Caco-2 (cell line): ENCODE measurements around the gene MSL1. TPM values are rescaled to one million over a fixed set of nuclear protein-coding genes. Genes with fewer than 3 reads are reported as not detected.

Source experiments
- BruUV-seq: library from RNA; stranded (reverse); fragments of 400-500 nt; replicated peaks from 2 replicates; lab custom pipeline; 2021; lab: Mats Ljungman, UMichigan
- CTCF ChIA-PET: fragments of 300-600 bp; sonication (Branson Sonifier 250); formaldehyde crosslinking; loops from one replicate; lab custom pipeline; 2022; ENCODE audit warnings: antibody characterized with exemption; lab: Charles Lee
- POLR2A ChIA-PET: fragments of 300-600 bp; sonication (Branson Sonifier 250); formaldehyde crosslinking; loops from one replicate; lab custom pipeline; 2022; ENCODE audit warnings: antibody characterized with exemption; lab: Charles Lee
- DNase-seq, 2 experiments: peaks; one replicate each; pipeline versions ENCODE4 v3.0.0 to v3.0.0-alpha.2; 2020 to 2022
- H3K27me3 ChIP-seq: replicated peaks from 2 replicates; pipeline ENCODE4 v1.6.0; 2011; ENCODE audit warnings: low read length; ENCODE audit not compliant: control insufficient read depth, insufficient read depth
- H3K36me3 ChIP-seq: 2 replicates; pipeline ENCODE4 v1.5.1; 2011; ENCODE audit warnings: low read length; ENCODE audit not compliant: control insufficient read depth, insufficient read depth
- H3K4me1 ChIP-seq: fragments of 250-450 bp; sonication (Bioruptor Pico); 2 replicates; pipeline ENCODE4 v1.5.1; 2020; ENCODE audit warnings: mild to moderate bottlenecking
- H3K4me3 ChIP-seq: 2 replicates; pipeline ENCODE4 v1.5.1; 2011; ENCODE audit warnings: low read depth, mild to moderate bottlenecking, control low read depth, low read length
- H3K9me3 ChIP-seq: fragments of 250-450 bp; sonication (Bioruptor Pico); 2 replicates; pipeline ENCODE4 v1.5.1; 2020; ENCODE audit warnings: mild to moderate bottlenecking, moderate library complexity
- H3K27ac Mint-ChIP-seq: one replicate; pipeline ENCODE4 v1.8.0; 2022; ENCODE audit warnings: mixed read lengths; ENCODE audit not compliant: unreplicated experiment
- H3K27me3 Mint-ChIP-seq: one replicate; pipeline ENCODE4 v1.8.0; 2022; ENCODE audit warnings: mixed read lengths; ENCODE audit not compliant: insufficient read depth, unreplicated experiment
- H3K36me3 Mint-ChIP-seq: one replicate; pipeline ENCODE4 v1.8.0; 2022; ENCODE audit warnings: mild to moderate bottlenecking, mixed read lengths; ENCODE audit not compliant: insufficient read depth, unreplicated experiment
- H3K4me1 Mint-ChIP-seq: one replicate; pipeline ENCODE4 v1.8.0; 2022; ENCODE audit warnings: low read depth, mixed read lengths; ENCODE audit not compliant: unreplicated experiment
- H3K4me3 Mint-ChIP-seq: one replicate; pipeline ENCODE4 v1.8.0; 2022; ENCODE audit warnings: mild to moderate bottlenecking, moderate library complexity, mixed read lengths; ENCODE audit not compliant: unreplicated experiment
- H3K9me3 Mint-ChIP-seq: one replicate; pipeline ENCODE4 v1.8.0; 2022; ENCODE audit warnings: mixed read lengths; ENCODE audit not compliant: unreplicated experiment
- CTCF ChIP-seq, 2 experiments: fragments of 200-600 bp in 1 of 2; IDR thresholded peaks; 1 replicate in 1 of 2; 2 replicates in 1 of 2; pipeline versions ENCODE4 v1.5.1 to v1.8.0; 2011 to 2022; ENCODE audit warnings: antibody characterized with exemption in 1 of 2, control low read depth in 1 of 2, inconsistent platforms in 1 of 2, low read depth in 1 of 2, low read length in 1 of 2, mild to moderate bottlenecking in 1 of 2, moderate library complexity in 1 of 2; ENCODE audit not compliant: insufficient read depth in 1 of 2, severe bottlenecking in 1 of 2, unreplicated experiment in 1 of 2
- intact Hi-C: fragments of 100-400 bp; cut with micrococcal nuclease; formaldehyde crosslinking; loops from one replicate; pipeline ENCODE4 v1.10.0; 2022; ENCODE audit not compliant: unreplicated experiment
- total RNA-seq: library from RNA; stranded (reverse); gene quantifications from 2 replicates; pipeline ENCODE4 v1.2.3, GENCODE V29; 2022

The MSL1 gene
- total RNA-seq, 1 experiment from 2014 or later: 82.6 TPM

- H3K27me3 Mint-ChIP-seq: no peaks in the 10 kb centered on the region
- H3K27ac Mint-ChIP-seq: no peak overlapping the region
- H3K4me3 Mint-ChIP-seq: no peak overlapping the region
- Histone ChIP-seq H3K36me3 (peaks cover 13% of the 10 kb centered on the region), H3K4me1 (peaks cover 21% of the 10 kb centered on the region), H3K4me3 (no peak overlapping the region), H3K9me3 (no peaks in the 10 kb centered on the region), H3K27me3 (no peaks in the 10 kb centered on the region)
- POLR2A ChIA-PET: no interaction called here
- no peak for TF ChIP-seq CTCF (IDR thresholded peaks at IDR 0.05; ENCODE audit: insufficient read depth in 1 of 2, low read depth in 1 of 2, low read length in 1 of 2, severe bottlenecking in 1 of 2, unreplicated experiment in 1 of 2)
- no peaks in the 10 kb centered on the region for H3K9me3 Mint-ChIP-seq
- intact Hi-C loops: no loop called here
- CTCF ChIA-PET: no interaction called here
- H3K4me1 Mint-ChIP-seq: peaks cover 36% of the 10 kb centered on the region
- peak in 1 of 2 experiments; percentile 24 for DNase-seq
- BruUV-seq: TSS peak; percentile 12
- H3K36me3 Mint-ChIP-seq: peaks cover 93% of the 10 kb centered on the region
These were observed 7.7 kb downstream of the MSL1 start for GRCh38 chr17:40129498-40129897.

- POLR2A ChIA-PET: interaction anchor here (0.6 to 0.7 kb wide), 2 partner anchors 10 to 17 kb away, joined by 4 read pairs; partner anchors contain the start of gene CASC3
- Mint-ChIP-seq H3K27ac (peak overlapping the region; percentile 46), H3K9me3 (no peaks in the 10 kb centered on the region), H3K36me3 (peaks cover 99% of the 10 kb centered on the region), H3K4me1 (peaks cover 37% of the 10 kb centered on the region), H3K27me3 (no peaks in the 10 kb centered on the region), H3K4me3 (no peak overlapping the region)
- TF ChIP-seq CTCF (IDR thresholded peaks at IDR 0.05; ENCODE audit: insufficient read depth in 1 of 2, low read depth in 1 of 2, low read length in 1 of 2, severe bottlenecking in 1 of 2, unreplicated experiment in 1 of 2): no peak
- intact Hi-C loops: no loop called here
- H3K4me3 ChIP-seq: no peak overlapping the region
- peak in 1 of 2 experiments; percentile 33 for DNase-seq
- H3K9me3 ChIP-seq: no peaks in the 10 kb centered on the region
- H3K36me3 ChIP-seq: peaks cover 14% of the 10 kb centered on the region
- CTCF ChIA-PET: no interaction called here
- H3K4me1 ChIP-seq: peaks cover 17% of the 10 kb centered on the region
- H3K27me3 ChIP-seq: no peaks in the 10 kb centered on the region
- no TSS peak for BruUV-seq
These were observed 8.7 kb downstream of the MSL1 start for GRCh38 chr17:40130352-40131042.

- Mint-ChIP-seq H3K4me3 (no peak overlapping the region), H3K27ac (peak overlapping the region; percentile 45), H3K36me3 (peaks cover 94% of the 10 kb centered on the region), H3K9me3 (no peaks in the 10 kb centered on the region), H3K27me3 (no peaks in the 10 kb centered on the region), H3K4me1 (peaks cover 32% of the 10 kb centered on the region)
- ChIA-PET POLR2A (interaction anchor here (0.5 kb wide), 1 partner anchor 10 kb away, joined by 7 read pairs; no protein-coding TSS in a partner anchor), CTCF (interaction anchor here (0.8 to 1.0 kb wide), 2 partner anchors 21 to 34 kb away, joined by 3 to 7 read pairs; no protein-coding TSS in a partner anchor)
- Histone ChIP-seq H3K27me3 (no peaks in the 10 kb centered on the region), H3K9me3 (no peaks in the 10 kb centered on the region), H3K4me1 (peaks cover 17% of the 10 kb centered on the region), H3K36me3 (peaks cover 12% of the 10 kb centered on the region), H3K4me3 (no peak overlapping the region)
- intact Hi-C loops: no loop called here
- no peak for TF ChIP-seq CTCF (IDR thresholded peaks at IDR 0.05; ENCODE audit: insufficient read depth in 1 of 2, low read depth in 1 of 2, low read length in 1 of 2, severe bottlenecking in 1 of 2, unreplicated experiment in 1 of 2)
- BruUV-seq: no TSS peak
- DNase-seq: peak in 1 of 2 experiments; percentile 10
These were observed 12.4 kb downstream of the MSL1 start for GRCh38 chr17:40134184-40134583.
